B cell (primary cell): ENCODE results near the gene CDS1. TPM values are rescaled to one million over a fixed set of nuclear protein-coding genes. Genes with fewer than 3 reads are reported as not detected.

Source experiments
- ATAC-seq: fragments of 200-7000 bp; cut with Tn5 transposase; one replicate; pipeline ENCODE4 v1.10.0; 2021; ENCODE audit warnings: low read depth, mild to moderate bottlenecking, moderate number of reproducible peaks, moderate library complexity
- CTCF ChIA-PET: fragments of 350-600 bp; sonication (Branson Sonifier 250); formaldehyde crosslinking; loops from one replicate; lab custom pipeline; 2021; ENCODE audit warnings: antibody characterized with exemption, inconsistent platforms; lab: Charles Lee
- POLR2A ChIA-PET: fragments of 350-600 bp; sonication (Branson Sonifier 250); formaldehyde crosslinking; loops from one replicate; lab custom pipeline; 2021; ENCODE audit warnings: antibody characterized with exemption; lab: Charles Lee
- DNase-seq: peaks from one replicate; pipeline ENCODE4 v3.0.0; 2013
- H2AFZ ChIP-seq: 2 replicates; pipeline ENCODE4 v1.6.1; 2012; ENCODE audit warnings: mild to moderate bottlenecking, low read depth, low read length; ENCODE audit not compliant: insufficient read depth, poor library complexity, severe bottlenecking
- H3K27ac ChIP-seq, 2 donors: 1 replicate in 1 of 2; 2 replicates in 1 of 2; pipeline ENCODE4 v1.5.1; 2012 to 2013; ENCODE audit warnings: low read length in 2 of 2, mild to moderate bottlenecking in 2 of 2, moderate library complexity in 1 of 2
- H3K27me3 ChIP-seq, 4 experiments: fragments of 200-600 bp in 1 of 4; sonication (generic) in 1 of 4; replicated peaks in 1 of 4; 1 replicate in 2 of 4; 2 replicates in 2 of 4; pipeline versions ENCODE4 v1.6.1 to v1.7.0; 2013 to 2016; ENCODE audit warnings: low read length in 3 of 4, mild to moderate bottlenecking in 2 of 4, mixed read lengths in 1 of 4, moderate library complexity in 1 of 4; ENCODE audit not compliant: insufficient read depth in 4 of 4, control insufficient read depth in 3 of 4; ENCODE audit errors: control extremely low read depth in 1 of 4
- H3K36me3 ChIP-seq, 2 experiments: replicated peaks in 1 of 2; 1 replicate in 1 of 2; 2 replicates in 1 of 2; pipeline versions ENCODE4 v1.6.1 to v1.7.1; 2013; ENCODE audit warnings: low read length in 1 of 2; ENCODE audit not compliant: insufficient read depth in 2 of 2, control insufficient read depth in 1 of 2; ENCODE audit errors: control extremely low read depth in 1 of 2, extremely low read depth in 1 of 2
- H3K4me1 ChIP-seq, 2 donors: fragments of 200-600 bp in 1 of 2; sonication (generic) in 1 of 2; 1 replicate in 1 of 2; 2 replicates in 1 of 2; pipeline versions ENCODE4 v1.5.1 to v1.6.1; 2013 to 2017; ENCODE audit warnings: low read length in 2 of 2; ENCODE audit not compliant: control insufficient read depth in 2 of 2, insufficient read depth in 2 of 2
- H3K4me2 ChIP-seq: replicated peaks from 2 replicates; pipeline ENCODE3; 2012; ENCODE audit warnings: mild to moderate bottlenecking, low read depth, low read length; ENCODE audit not compliant: poor library complexity, severe bottlenecking
- H3K4me3 ChIP-seq, 5 experiments: fragments of 200-600 bp in 1 of 5; sonication (generic) in 1 of 5; 1 replicate in 3 of 5; 2 replicates in 2 of 5; pipeline versions ENCODE4 v1.5.1 to v1.7.0; 2011 to 2016; ENCODE audit warnings: low read length in 4 of 5, mild to moderate bottlenecking in 4 of 5, low read depth in 2 of 5, control low read depth in 1 of 5, moderate library complexity in 1 of 5; ENCODE audit not compliant: insufficient read depth in 1 of 5; ENCODE audit errors: control extremely low read depth in 1 of 5, extremely low read depth in 1 of 5
- H3K79me2 ChIP-seq: fragments of 200-600 bp; sonication (generic); one replicate; pipeline ENCODE4 v1.6.0; 2016; ENCODE audit warnings: low read length; ENCODE audit not compliant: control insufficient read depth, insufficient read depth
- H3K9ac ChIP-seq: fragments of 200-600 bp; sonication (generic); 2 replicates; pipeline ENCODE4 v1.6.1; 2017; ENCODE audit warnings: mild to moderate bottlenecking, low read length, moderate library complexity
- H3K9me3 ChIP-seq, 3 donors: one replicate each; pipeline versions ENCODE4 v1.6.1 to v1.7.1; 2013; ENCODE audit warnings: low read length in 2 of 3; ENCODE audit not compliant: control insufficient read depth in 2 of 3, insufficient read depth in 1 of 3; ENCODE audit errors: control extremely low read depth in 1 of 3
- H4K20me1 ChIP-seq: 2 replicates; pipeline ENCODE4 v1.6.0; 2012; ENCODE audit warnings: mild to moderate bottlenecking, low read length; ENCODE audit not compliant: insufficient read depth, control insufficient read depth, poor library complexity, severe bottlenecking
- H3K27ac Mint-ChIP-seq: one replicate; pipeline ENCODE4 v1.8.0; 2021; ENCODE audit warnings: mixed read lengths
- H3K27me3 Mint-ChIP-seq: one replicate; pipeline ENCODE4 v1.8.0; 2021; ENCODE audit warnings: mixed read lengths
- H3K4me1 Mint-ChIP-seq: one replicate; pipeline ENCODE4 v1.8.0; 2021; ENCODE audit warnings: mixed read lengths
- H3K4me3 Mint-ChIP-seq: one replicate; pipeline ENCODE4 v1.8.0; 2021; ENCODE audit warnings: mixed read lengths
- H3K9me3 Mint-ChIP-seq: one replicate; pipeline ENCODE4 v1.8.0; 2022; ENCODE audit warnings: mixed read lengths; ENCODE audit not compliant: insufficient read depth
- CTCF ChIP-seq: fragments of 200-600 bp; IDR thresholded peaks from one replicate; pipeline ENCODE4 v1.8.0; 2022; ENCODE audit warnings: antibody characterized with exemption, mild to moderate bottlenecking
- EZH2 ChIP-seq: IDR thresholded peaks from 2 replicates; pipeline ENCODE4 v1.6.1; 2012; ENCODE audit warnings: borderline replicate concordance, low read depth, mild to moderate bottlenecking, moderate library complexity, low read length; ENCODE audit not compliant: insufficient read depth, poor library complexity, severe bottlenecking
- WGBS: methylation state at CpG from one replicate; pipeline ENCODE4 v1.1.5; 2013; ENCODE audit warnings: missing lambda C conversion rate; ENCODE audit not compliant: insufficient coverage; 5-methylcytosine and 5-hydroxymethylcytosine counted together
- intact Hi-C: fragments of 100-400 bp; cut with micrococcal nuclease; formaldehyde crosslinking; loops from one replicate; pipeline ENCODE4 v1.10.0; 2022
- polyA plus RNA-seq: library from polyadenylated mRNA; depleted of rRNA; stranded (reverse); fragments of >200 nt; gene quantifications from 2 replicates; pipeline ENCODE4 v1.2.3, GENCODE V29; 2012
- total RNA-seq, 2 donors: library from RNA; stranded (reverse); fragments of 120-200 nt in 1 of 2; gene quantifications; 1 replicate in 1 of 2; 2 replicates in 1 of 2; pipeline versions ENCODE4 v1.2.3 to v1.2.4, GENCODE V29; 2013 to 2022

Gene CDS1
- total and polyA plus RNA-seq, 2 donors (not counting 1 experiment from before 2014, with no cell fraction given) = 0.03 to 0.15 TPM

GRCh38 chr4:84651499-84651898 is 68.6 kb downstream of the CDS1 start:
- CTCF ChIA-PET = no interaction called here
- Histone ChIP-seq H3K9ac (no peak overlapping the region), H3K4me2 (no peak overlapping the region), H4K20me1 (no peaks in the 10 kb centered on the region), H3K27me3 (no peaks in the 10 kb centered on the region), H3K4me1 (no peaks in the 10 kb centered on the region), H3K9me3 (peaks cover 0 to 4% (median 0%) of the 10 kb centered on the region in 3 donors), H3K36me3 (no peaks in the 10 kb centered on the region), H3K4me3 (no peak overlapping the region), H2AFZ (no peak overlapping the region), H3K79me2 (no peaks in the 10 kb centered on the region), H3K27ac (no peak overlapping the region)
- DNase-seq (no peak), ATAC-seq (no peak)
- Mint-ChIP-seq H3K9me3 (peaks cover 2% of the 10 kb centered on the region), H3K27ac (no peak overlapping the region), H3K4me1 (no peaks in the 10 kb centered on the region), H3K4me3 (no peak overlapping the region), H3K27me3 (no peaks in the 10 kb centered on the region)
- POLR2A ChIA-PET = no interaction called here
- WGBS = 100% methylated on average over 1 of the region's 1 CpG
- intact Hi-C loops = no loop called here
- TF ChIP-seq EZH2 (no peak), CTCF (no peak)

DNA sequence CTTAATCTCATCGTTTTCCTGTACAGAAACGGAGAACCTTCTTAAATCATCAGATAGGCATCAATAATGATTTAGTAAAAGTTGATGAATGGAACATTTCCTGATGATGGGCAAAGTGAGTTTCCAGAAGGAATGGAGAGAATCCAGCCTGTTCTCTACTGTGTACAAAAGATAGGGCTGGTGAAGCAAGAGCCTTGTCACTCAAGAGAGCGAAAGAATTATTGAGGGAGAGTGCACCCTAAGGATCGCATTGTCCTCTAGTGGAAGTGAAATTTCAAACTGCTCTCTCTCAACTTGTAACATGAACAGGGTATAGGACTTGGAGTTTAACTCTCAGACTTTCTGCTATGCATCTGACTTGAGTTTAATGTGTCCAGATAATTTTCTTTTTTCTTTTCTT is 69.6 kb downstream of the CDS1 start:
- Mint-ChIP-seq H3K9me3 (peaks cover 5% of the 10 kb centered on the region), H3K4me1 (no peaks in the 10 kb centered on the region), H3K27ac (no peak overlapping the region), H3K27me3 (no peaks in the 10 kb centered on the region), H3K4me3 (no peak overlapping the region)
- POLR2A ChIA-PET = no interaction called here
- no peaks in the 10 kb centered on the region for H3K27me3 ChIP-seq
- H2AFZ ChIP-seq = no peak overlapping the region
- DNase-seq (no peak), ATAC-seq (no peak)
- H3K27ac ChIP-seq = no peak overlapping the region
- CTCF ChIA-PET = no interaction called here
- peaks cover 0 to 4% (median 0%) of the 10 kb centered on the region in 3 donors for H3K9me3 ChIP-seq
- H4K20me1 ChIP-seq = no peaks in the 10 kb centered on the region
- H3K79me2 ChIP-seq = no peaks in the 10 kb centered on the region
- no peak overlapping the region for H3K9ac ChIP-seq
- no peak overlapping the region for H3K4me2 ChIP-seq
- 100% methylated on average over 2 of the region's 4 CpGs for WGBS
- no peak overlapping the region for H3K4me3 ChIP-seq
- H3K36me3 ChIP-seq = no peaks in the 10 kb centered on the region
- no peaks in the 10 kb centered on the region for H3K4me1 ChIP-seq
- intact Hi-C loops = no loop called here
- TF ChIP-seq CTCF (no peak), EZH2 (no peak)
